Measurements from ENCODE around the gene ADGB. TPM values are rescaled to one million over a fixed set of nuclear protein-coding genes. Genes with fewer than 3 reads are reported as not detected.
"Not testable (repeated sequence)": the region's sequence is repeated elsewhere in the genome, so short reads cannot be mapped to it uniquely, and the experiment has no call there.

ADGB gene
- total RNA-seq, 1 donor from 2014 or later, result not detected

- no peak for DNase-seq (ENCODE audit: extremely low read depth, low read depth, low spot score)
These were observed 215.5 kb downstream of the ADGB start for GRCh38 chr6:146814148-146814750.

- not testable (repeated sequence) for DNase-seq (ENCODE audit: extremely low read depth, low read depth, low spot score)
These were observed 217.0 kb downstream of the ADGB start for GRCh38 chr6:146815511-146816462.

- no peak for DNase-seq (ENCODE audit: extremely low read depth, low read depth, low spot score)
These were observed 221.0 kb downstream of the ADGB start for GRCh38 chr6:146819596-146820320.

- no peak for DNase-seq (ENCODE audit: extremely low read depth, low read depth, low spot score)
These were observed 228.6 kb downstream of the ADGB start for GRCh38 chr6:146827216-146827928.

- DNase-seq (ENCODE audit: extremely low read depth, low read depth, low spot score), result no peak
These were observed 231.2 kb downstream of the ADGB start for GRCh38 chr6:146829792-146830565.

GRCh38 chr6:146833157-146833556 is 234.4 kb downstream of the ADGB start:
- no peak for DNase-seq (ENCODE audit: extremely low read depth, low read depth, low spot score)

- DNase-seq (ENCODE audit: extremely low read depth, low read depth, low spot score), result no peak
These were observed 241.4 kb downstream of the ADGB start for GRCh38 chr6:146840216-146840615.

- DNase-seq (ENCODE audit: extremely low read depth, low read depth, low spot score), result no peak
These were observed 241.9 kb downstream of the ADGB start for GRCh38 chr6:146840641-146841040.

GRCh38 chr6:146847426-146847825 is 248.7 kb downstream of the ADGB start:
- DNase-seq (ENCODE audit: extremely low read depth, low read depth, low spot score), result no peak

- DNase-seq (ENCODE audit: extremely low read depth, low read depth, low spot score), result no peak
These were observed 251.6 kb downstream of the ADGB start for GRCh38 chr6:146850238-146850896.

- no peak for DNase-seq (ENCODE audit: extremely low read depth, low read depth, low spot score)
These were observed 252.2 kb downstream of the ADGB start for GRCh38 chr6:146850981-146851380.

- no peak for DNase-seq (ENCODE audit: extremely low read depth, low read depth, low spot score)
These were observed 253.1 kb downstream of the ADGB start for GRCh38 chr6:146851837-146852236.

- not testable (repeated sequence) for DNase-seq (ENCODE audit: extremely low read depth, low read depth, low spot score)
These were observed 255.9 kb downstream of the ADGB start for GRCh38 chr6:146854521-146855255.

- DNase-seq (ENCODE audit: extremely low read depth, low read depth, low spot score), result no peak
These were observed 257.1 kb downstream of the ADGB start for GRCh38 chr6:146855889-146856288.

GRCh38 chr6:146856296-146856695 is 257.5 kb downstream of the ADGB start:
- no peak for DNase-seq (ENCODE audit: extremely low read depth, low read depth, low spot score)

GRCh38 chr6:146857180-146857979 is 258.6 kb downstream of the ADGB start:
- no peak for DNase-seq (ENCODE audit: extremely low read depth, low read depth, low spot score)

- no peak for DNase-seq (ENCODE audit: extremely low read depth, low read depth, low spot score)
These were observed 259.2 kb downstream of the ADGB start for GRCh38 chr6:146857980-146858347.

GRCh38 chr6:146859206-146859605 is 260.4 kb downstream of the ADGB start:
- no peak for DNase-seq (ENCODE audit: extremely low read depth, low read depth, low spot score)

Measured in glomerular endothelial cell (primary cell).